WTC11 (cell line): ENCODE data around the gene SIRT3. TPM values are rescaled to one million over a fixed set of nuclear protein-coding genes. Genes with fewer than 3 reads are reported as not detected.

Experiments
- ATAC-seq: fragments of 200-7000 bp; cut with Tn5 transposase; 2 replicates; pipeline ENCODE4 v1.10.0; 2021; ENCODE audit warnings: mild to moderate bottlenecking, moderate library complexity
- CTCF ChIA-PET: fragments of 300-600 bp; sonication (Branson Sonifier 250); formaldehyde crosslinking; loops from one replicate; lab custom pipeline; 2021; ENCODE audit warnings: antibody characterized with exemption; lab: Charles Lee
- POLR2A ChIA-PET: fragments of 350-600 bp; sonication (Branson Sonifier 250); formaldehyde crosslinking; loops from one replicate; lab custom pipeline; 2021; ENCODE audit warnings: antibody characterized with exemption; lab: Charles Lee
- DNase-seq: peaks from one replicate; pipeline ENCODE4 v3.0.0; 2021; ENCODE audit warnings: low spot score
- H3K27ac Mint-ChIP-seq: 2 replicates; pipeline ENCODE4 v1.8.0; 2021; ENCODE audit warnings: mixed read lengths
- H3K27me3 Mint-ChIP-seq: 2 replicates; pipeline ENCODE4 v1.8.0; 2021; ENCODE audit warnings: low read depth, mild to moderate bottlenecking, moderate library complexity, mixed read lengths
- H3K36me3 Mint-ChIP-seq: 2 replicates; pipeline ENCODE4 v1.8.0; 2021; ENCODE audit warnings: mixed read lengths
- H3K4me1 Mint-ChIP-seq: 2 replicates; pipeline ENCODE4 v1.8.0; 2022; ENCODE audit warnings: mixed read lengths
- H3K4me3 Mint-ChIP-seq: 2 replicates; pipeline ENCODE4 v1.8.0; 2021; ENCODE audit warnings: mild to moderate bottlenecking, moderate library complexity, mixed read lengths
- H3K9me3 Mint-ChIP-seq: 2 replicates; pipeline ENCODE4 v1.8.0; 2021; ENCODE audit warnings: mixed read lengths
- ATF1 ChIP-seq: sonication (generic); formaldehyde crosslinking; IDR thresholded peaks from 2 replicates; pipeline ENCODE4 v1.8.1; 2023; ENCODE audit warnings: mild to moderate bottlenecking, moderate library complexity, missing genetic modification reagents
- ESRRA ChIP-seq: sonication (generic); formaldehyde crosslinking; IDR thresholded peaks from 2 replicates; pipeline ENCODE4 v1.8.1; 2022; ENCODE audit warnings: mild to moderate bottlenecking, missing genetic modification reagents, borderline replicate concordance
- GRHL2 ChIP-seq: fragments of 250-450 bp; sonication (Bioruptor Pico); IDR thresholded peaks from 2 replicates; pipeline ENCODE4 v1.8.0; 2022; ENCODE audit warnings: mild to moderate bottlenecking, moderate library complexity; ENCODE audit not compliant: insufficient replicate concordance, severe bottlenecking
- KAT7 ChIP-seq: sonication (generic); formaldehyde crosslinking; IDR thresholded peaks from 2 replicates; pipeline ENCODE4 v1.8.1; 2023; ENCODE audit warnings: missing genetic modification reagents, mild to moderate bottlenecking, borderline replicate concordance
- NFYB ChIP-seq: sonication (generic); formaldehyde crosslinking; conservative IDR thresholded peaks from 2 replicates; pipeline ENCODE4 v1.8.0; 2022; ENCODE audit warnings: low read depth, missing genetic modification reagents
- RELA ChIP-seq: sonication (generic); formaldehyde crosslinking; IDR thresholded peaks from 2 replicates; pipeline ENCODE4 v1.8.1; 2022; ENCODE audit warnings: missing genetic modification reagents, mild to moderate bottlenecking, borderline replicate concordance
- RORB ChIP-seq: fragments of 250-450 bp; sonication (Bioruptor Pico); IDR thresholded peaks from 2 replicates; pipeline ENCODE4 v1.9.0; 2021; ENCODE audit warnings: mild to moderate bottlenecking
- SP1 ChIP-seq: sonication (generic); formaldehyde crosslinking; conservative IDR thresholded peaks from 2 replicates; pipeline ENCODE4 v1.8.1; 2022; ENCODE audit warnings: missing genetic modification reagents
- TP53 ChIP-seq: sonication (generic); formaldehyde crosslinking; IDR thresholded peaks from 2 replicates; pipeline ENCODE4 v1.8.1; 2023; ENCODE audit warnings: mild to moderate bottlenecking, missing genetic modification reagents
- ZNF232 ChIP-seq: sonication (generic); formaldehyde crosslinking; IDR thresholded peaks from 2 replicates; pipeline ENCODE4 v1.8.0; 2022; ENCODE audit warnings: mild to moderate bottlenecking, missing genetic modification reagents
- ZNF317 ChIP-seq: sonication (generic); formaldehyde crosslinking; IDR thresholded peaks from 2 replicates; pipeline ENCODE4 v1.8.1; 2023; ENCODE audit warnings: low read depth, mild to moderate bottlenecking, moderate library complexity, missing genetic modification reagents, borderline replicate concordance
- total RNA-seq: library from RNA; stranded (reverse); gene quantifications from 3 replicates; pipeline ENCODE4 v1.2.3, GENCODE V29; 2021
- TF ChIP-seq, protein P1 (sequence below): fragments of 250-450 bp; sonication (Bioruptor Pico); IDR thresholded peaks from 2 replicates; pipeline ENCODE4 v2.1.2; 2022; ENCODE audit warnings: mild to moderate bottlenecking, moderate library complexity
- TF ChIP-seq, protein P2 (sequence below): sonication (generic); formaldehyde crosslinking; IDR thresholded peaks from 2 replicates; pipeline ENCODE4 v1.8.1; 2023; ENCODE audit warnings: mild to moderate bottlenecking, missing genetic modification reagents, moderate library complexity
- TF ChIP-seq, protein P3 (sequence below): sonication (generic); formaldehyde crosslinking; IDR thresholded peaks from 2 replicates; pipeline ENCODE4 v1.8.1; 2023; ENCODE audit warnings: mild to moderate bottlenecking, missing genetic modification reagents
- TF ChIP-seq, protein P4 (sequence below): sonication (generic); formaldehyde crosslinking; conservative IDR thresholded peaks from 2 replicates; pipeline ENCODE4 v1.8.1; 2023; ENCODE audit warnings: mild to moderate bottlenecking, low read depth, missing genetic modification reagents, moderate library complexity
- TF ChIP-seq, protein P5 (sequence below): sonication (generic); formaldehyde crosslinking; IDR thresholded peaks from 2 replicates; pipeline ENCODE4 v1.8.1; 2022; ENCODE audit warnings: mild to moderate bottlenecking, missing genetic modification reagents, moderate library complexity, borderline replicate concordance
- TF ChIP-seq, protein P6 (sequence below): sonication (generic); formaldehyde crosslinking; IDR thresholded peaks from 2 replicates; pipeline ENCODE4 v1.8.1; 2023; ENCODE audit warnings: mild to moderate bottlenecking, moderate library complexity, missing genetic modification reagents
- TF ChIP-seq, protein P7 (sequence below): sonication (generic); formaldehyde crosslinking; conservative IDR thresholded peaks from 2 replicates; pipeline ENCODE4 v1.8.1; 2022; ENCODE audit warnings: mild to moderate bottlenecking, missing genetic modification reagents
- TF ChIP-seq, protein P8 (sequence below): fragments of 250-450 bp; sonication (Bioruptor Pico); IDR thresholded peaks from 2 replicates; pipeline ENCODE4 v1.9.0; 2021; ENCODE audit warnings: mild to moderate bottlenecking

SIRT3 gene
- total RNA-seq, 1 experiment from 2014 or later, result 21.0 TPM

DNA sequence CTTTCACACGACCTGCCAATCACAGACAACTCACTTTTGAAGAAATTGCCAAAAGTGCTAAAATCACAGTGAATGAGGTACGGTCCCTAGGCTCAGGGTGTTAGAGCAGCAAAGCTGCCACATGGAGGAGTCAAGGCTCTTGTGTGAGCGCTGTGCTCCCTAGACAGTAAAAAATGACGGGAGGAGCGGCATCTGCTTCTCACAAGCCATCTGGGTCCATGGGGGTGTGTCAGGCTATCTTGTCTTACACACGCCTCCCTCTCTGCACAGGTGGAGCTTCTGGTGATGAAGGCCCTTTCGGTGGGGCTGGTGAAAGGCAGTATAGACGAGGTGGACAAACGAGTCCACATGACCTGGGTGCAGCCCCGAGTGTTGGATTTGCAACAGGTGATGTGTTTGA is 15.4 kb upstream of the SIRT3 start:
- CTCF ChIA-PET, result interaction anchor here (0.9 to 4.5 kb wide), 34 partner anchors 8 to 227 kb away, joined by 3 to 96 read pairs (median 10); partner anchors contain the start of genes ANO9, BET1L, PGGHG and PSMD13
- DNase-seq, result no peak
- no peak for ATAC-seq
- no peaks in the 10 kb centered on the region for H3K27me3 Mint-ChIP-seq
- POLR2A ChIA-PET, result interaction anchor here (1.4 to 1.9 kb wide), 2 partner anchors 38 to 104 kb away, joined by 6 to 9 read pairs; partner anchors contain the start of gene PGGHG
- H3K36me3 Mint-ChIP-seq, result peaks cover 62% of the 10 kb centered on the region
- no peak overlapping the region for H3K27ac Mint-ChIP-seq
- no peak overlapping the region for H3K4me3 Mint-ChIP-seq
- H3K9me3 Mint-ChIP-seq, result no peaks in the 10 kb centered on the region
- H3K4me1 Mint-ChIP-seq, result peaks cover 6% of the 10 kb centered on the region; the same call in 1 of the 2 replicates
- no peak for TF ChIP-seq ZNF232 (CRISPR knock-in tag)
- TF ChIP-seq ZNF317 (CRISPR knock-in tag), result no peak
- TF ChIP-seq, protein P1, sequence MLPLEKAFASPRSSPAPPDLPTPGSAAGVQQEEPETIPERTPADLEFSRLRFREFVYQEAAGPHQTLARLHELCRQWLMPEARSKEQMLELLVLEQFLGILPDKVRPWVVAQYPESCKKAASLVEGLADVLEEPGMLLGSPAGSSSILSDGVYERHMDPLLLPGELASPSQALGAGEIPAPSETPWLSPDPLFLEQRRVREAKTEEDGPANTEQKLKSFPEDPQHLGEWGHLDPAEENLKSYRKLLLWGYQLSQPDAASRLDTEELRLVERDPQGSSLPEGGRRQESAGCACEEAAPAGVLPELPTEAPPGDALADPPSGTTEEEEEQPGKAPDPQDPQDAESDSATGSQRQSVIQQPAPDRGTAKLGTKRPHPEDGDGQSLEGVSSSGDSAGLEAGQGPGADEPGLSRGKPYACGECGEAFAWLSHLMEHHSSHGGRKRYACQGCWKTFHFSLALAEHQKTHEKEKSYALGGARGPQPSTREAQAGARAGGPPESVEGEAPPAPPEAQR (CRISPR knock-in tag), result no peak
- no peak for TF ChIP-seq ESRRA (CRISPR knock-in tag)
- TF ChIP-seq NFYB, result no peak
- TF ChIP-seq, protein P2, sequence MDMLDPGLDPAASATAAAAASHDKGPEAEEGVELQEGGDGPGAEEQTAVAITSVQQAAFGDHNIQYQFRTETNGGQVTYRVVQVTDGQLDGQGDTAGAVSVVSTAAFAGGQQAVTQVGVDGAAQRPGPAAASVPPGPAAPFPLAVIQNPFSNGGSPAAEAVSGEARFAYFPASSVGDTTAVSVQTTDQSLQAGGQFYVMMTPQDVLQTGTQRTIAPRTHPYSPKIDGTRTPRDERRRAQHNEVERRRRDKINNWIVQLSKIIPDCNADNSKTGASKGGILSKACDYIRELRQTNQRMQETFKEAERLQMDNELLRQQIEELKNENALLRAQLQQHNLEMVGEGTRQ, result no peak
- TF ChIP-seq, protein P3, sequence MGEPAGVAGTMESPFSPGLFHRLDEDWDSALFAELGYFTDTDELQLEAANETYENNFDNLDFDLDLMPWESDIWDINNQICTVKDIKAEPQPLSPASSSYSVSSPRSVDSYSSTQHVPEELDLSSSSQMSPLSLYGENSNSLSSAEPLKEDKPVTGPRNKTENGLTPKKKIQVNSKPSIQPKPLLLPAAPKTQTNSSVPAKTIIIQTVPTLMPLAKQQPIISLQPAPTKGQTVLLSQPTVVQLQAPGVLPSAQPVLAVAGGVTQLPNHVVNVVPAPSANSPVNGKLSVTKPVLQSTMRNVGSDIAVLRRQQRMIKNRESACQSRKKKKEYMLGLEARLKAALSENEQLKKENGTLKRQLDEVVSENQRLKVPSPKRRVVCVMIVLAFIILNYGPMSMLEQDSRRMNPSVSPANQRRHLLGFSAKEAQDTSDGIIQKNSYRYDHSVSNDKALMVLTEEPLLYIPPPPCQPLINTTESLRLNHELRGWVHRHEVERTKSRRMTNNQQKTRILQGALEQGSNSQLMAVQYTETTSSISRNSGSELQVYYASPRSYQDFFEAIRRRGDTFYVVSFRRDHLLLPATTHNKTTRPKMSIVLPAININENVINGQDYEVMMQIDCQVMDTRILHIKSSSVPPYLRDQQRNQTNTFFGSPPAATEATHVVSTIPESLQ (CRISPR knock-in tag), result no peak
- no peak for TF ChIP-seq RELA
- no peak for TF ChIP-seq GRHL2 (CRISPR knock-in tag)
- no peak for TF ChIP-seq ATF1
- TF ChIP-seq, protein P4, sequence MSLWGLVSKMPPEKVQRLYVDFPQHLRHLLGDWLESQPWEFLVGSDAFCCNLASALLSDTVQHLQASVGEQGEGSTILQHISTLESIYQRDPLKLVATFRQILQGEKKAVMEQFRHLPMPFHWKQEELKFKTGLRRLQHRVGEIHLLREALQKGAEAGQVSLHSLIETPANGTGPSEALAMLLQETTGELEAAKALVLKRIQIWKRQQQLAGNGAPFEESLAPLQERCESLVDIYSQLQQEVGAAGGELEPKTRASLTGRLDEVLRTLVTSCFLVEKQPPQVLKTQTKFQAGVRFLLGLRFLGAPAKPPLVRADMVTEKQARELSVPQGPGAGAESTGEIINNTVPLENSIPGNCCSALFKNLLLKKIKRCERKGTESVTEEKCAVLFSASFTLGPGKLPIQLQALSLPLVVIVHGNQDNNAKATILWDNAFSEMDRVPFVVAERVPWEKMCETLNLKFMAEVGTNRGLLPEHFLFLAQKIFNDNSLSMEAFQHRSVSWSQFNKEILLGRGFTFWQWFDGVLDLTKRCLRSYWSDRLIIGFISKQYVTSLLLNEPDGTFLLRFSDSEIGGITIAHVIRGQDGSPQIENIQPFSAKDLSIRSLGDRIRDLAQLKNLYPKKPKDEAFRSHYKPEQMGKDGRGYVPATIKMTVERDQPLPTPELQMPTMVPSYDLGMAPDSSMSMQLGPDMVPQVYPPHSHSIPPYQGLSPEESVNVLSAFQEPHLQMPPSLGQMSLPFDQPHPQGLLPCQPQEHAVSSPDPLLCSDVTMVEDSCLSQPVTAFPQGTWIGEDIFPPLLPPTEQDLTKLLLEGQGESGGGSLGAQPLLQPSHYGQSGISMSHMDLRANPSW (CRISPR knock-in tag), result no peak
- TF ChIP-seq TP53 (CRISPR knock-in tag), result no peak
- TF ChIP-seq SP1, result no peak
- TF ChIP-seq, protein P5, sequence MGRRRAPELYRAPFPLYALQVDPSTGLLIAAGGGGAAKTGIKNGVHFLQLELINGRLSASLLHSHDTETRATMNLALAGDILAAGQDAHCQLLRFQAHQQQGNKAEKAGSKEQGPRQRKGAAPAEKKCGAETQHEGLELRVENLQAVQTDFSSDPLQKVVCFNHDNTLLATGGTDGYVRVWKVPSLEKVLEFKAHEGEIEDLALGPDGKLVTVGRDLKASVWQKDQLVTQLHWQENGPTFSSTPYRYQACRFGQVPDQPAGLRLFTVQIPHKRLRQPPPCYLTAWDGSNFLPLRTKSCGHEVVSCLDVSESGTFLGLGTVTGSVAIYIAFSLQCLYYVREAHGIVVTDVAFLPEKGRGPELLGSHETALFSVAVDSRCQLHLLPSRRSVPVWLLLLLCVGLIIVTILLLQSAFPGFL (CRISPR knock-in tag), result no peak

DNA sequence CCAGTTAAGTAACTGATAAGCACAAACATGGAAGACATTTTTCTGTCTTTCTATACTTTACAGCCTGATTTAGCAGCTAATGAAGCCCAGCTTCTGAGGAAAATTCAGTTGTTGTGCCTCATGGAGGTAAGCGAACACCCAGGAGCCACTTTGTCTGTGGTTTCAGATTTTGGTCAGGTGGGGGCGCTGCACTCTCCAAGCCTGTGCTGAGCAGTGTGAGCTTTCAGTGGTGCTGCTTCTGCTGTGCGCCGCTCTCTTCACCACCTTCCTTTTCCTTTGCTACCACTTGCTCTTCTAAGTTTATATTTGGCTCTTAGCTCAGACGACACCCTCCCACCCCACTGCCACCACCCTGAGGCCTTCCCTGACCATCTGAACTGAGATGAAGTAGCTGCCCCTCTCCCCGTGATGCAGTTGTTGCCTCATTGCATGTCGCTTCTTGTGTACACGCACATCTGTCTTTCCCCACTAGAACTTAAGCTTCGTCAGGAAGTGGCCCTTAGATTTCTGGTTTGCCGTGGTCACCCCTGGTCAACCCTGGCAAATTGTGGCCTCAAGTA is 14.7 kb upstream of the SIRT3 start:
- H3K27me3 Mint-ChIP-seq, result no peaks in the 10 kb centered on the region
- H3K4me1 Mint-ChIP-seq, result peaks cover 6% of the 10 kb centered on the region; the same call in 1 of the 2 replicates
- H3K27ac Mint-ChIP-seq, result peak overlapping the region; percentile 93; the same call in 1 of the 2 replicates
- H3K36me3 Mint-ChIP-seq, result peaks cover 68% of the 10 kb centered on the region
- peak; percentile 89 for DNase-seq
- CTCF ChIA-PET, result interaction anchor here (0.6 to 4.5 kb wide), 65 partner anchors 8 to 303 kb away, joined by 3 to 96 read pairs (median 7); partner anchors contain the start of genes ANO9, BET1L, HRAS and IFITM2
- peak; percentile 98 for ATAC-seq
- H3K9me3 Mint-ChIP-seq, result no peaks in the 10 kb centered on the region
- POLR2A ChIA-PET, result interaction anchor here (0.7 to 1.9 kb wide), 6 partner anchors 17 to 105 kb away, joined by 3 to 9 read pairs (median 4); partner anchors contain the start of genes BET1L, IFITM2, PGGHG and RIC8A
- H3K4me3 Mint-ChIP-seq, result no peak overlapping the region
- TF ChIP-seq, protein P6, sequence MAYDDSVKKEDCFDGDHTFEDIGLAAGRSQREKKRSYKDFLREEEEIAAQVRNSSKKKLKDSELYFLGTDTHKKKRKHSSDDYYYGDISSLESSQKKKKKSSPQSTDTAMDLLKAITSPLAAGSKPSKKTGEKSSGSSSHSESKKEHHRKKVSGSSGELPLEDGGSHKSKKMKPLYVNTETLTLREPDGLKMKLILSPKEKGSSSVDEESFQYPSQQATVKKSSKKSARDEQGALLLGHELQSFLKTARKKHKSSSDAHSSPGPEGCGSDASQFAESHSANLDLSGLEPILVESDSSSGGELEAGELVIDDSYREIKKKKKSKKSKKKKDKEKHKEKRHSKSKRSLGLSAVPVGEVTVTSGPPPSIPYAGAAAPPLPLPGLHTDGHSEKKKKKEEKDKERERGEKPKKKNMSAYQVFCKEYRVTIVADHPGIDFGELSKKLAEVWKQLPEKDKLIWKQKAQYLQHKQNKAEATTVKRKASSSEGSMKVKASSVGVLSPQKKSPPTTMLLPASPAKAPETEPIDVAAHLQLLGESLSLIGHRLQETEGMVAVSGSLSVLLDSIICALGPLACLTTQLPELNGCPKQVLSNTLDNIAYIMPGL (CRISPR knock-in tag), result peak; percentile 36; the same call in 1 of the 2 replicates
- TF ChIP-seq KAT7, result no peak
- TF ChIP-seq, protein P7, sequence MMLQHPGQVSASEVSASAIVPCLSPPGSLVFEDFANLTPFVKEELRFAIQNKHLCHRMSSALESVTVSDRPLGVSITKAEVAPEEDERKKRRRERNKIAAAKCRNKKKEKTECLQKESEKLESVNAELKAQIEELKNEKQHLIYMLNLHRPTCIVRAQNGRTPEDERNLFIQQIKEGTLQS, result no peak
- TF ChIP-seq RORB, result no peak
- TF ChIP-seq, protein P8, sequence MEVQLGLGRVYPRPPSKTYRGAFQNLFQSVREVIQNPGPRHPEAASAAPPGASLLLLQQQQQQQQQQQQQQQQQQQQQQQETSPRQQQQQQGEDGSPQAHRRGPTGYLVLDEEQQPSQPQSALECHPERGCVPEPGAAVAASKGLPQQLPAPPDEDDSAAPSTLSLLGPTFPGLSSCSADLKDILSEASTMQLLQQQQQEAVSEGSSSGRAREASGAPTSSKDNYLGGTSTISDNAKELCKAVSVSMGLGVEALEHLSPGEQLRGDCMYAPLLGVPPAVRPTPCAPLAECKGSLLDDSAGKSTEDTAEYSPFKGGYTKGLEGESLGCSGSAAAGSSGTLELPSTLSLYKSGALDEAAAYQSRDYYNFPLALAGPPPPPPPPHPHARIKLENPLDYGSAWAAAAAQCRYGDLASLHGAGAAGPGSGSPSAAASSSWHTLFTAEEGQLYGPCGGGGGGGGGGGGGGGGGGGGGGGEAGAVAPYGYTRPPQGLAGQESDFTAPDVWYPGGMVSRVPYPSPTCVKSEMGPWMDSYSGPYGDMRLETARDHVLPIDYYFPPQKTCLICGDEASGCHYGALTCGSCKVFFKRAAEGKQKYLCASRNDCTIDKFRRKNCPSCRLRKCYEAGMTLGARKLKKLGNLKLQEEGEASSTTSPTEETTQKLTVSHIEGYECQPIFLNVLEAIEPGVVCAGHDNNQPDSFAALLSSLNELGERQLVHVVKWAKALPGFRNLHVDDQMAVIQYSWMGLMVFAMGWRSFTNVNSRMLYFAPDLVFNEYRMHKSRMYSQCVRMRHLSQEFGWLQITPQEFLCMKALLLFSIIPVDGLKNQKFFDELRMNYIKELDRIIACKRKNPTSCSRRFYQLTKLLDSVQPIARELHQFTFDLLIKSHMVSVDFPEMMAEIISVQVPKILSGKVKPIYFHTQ (CRISPR knock-in tag), result no peak
